K562 (cell line): Measurements from ENCODE around the gene RNU6-9. TPM values are rescaled to one million over a fixed set of nuclear protein-coding genes. Genes with fewer than 3 reads are reported as not detected.

Experiments
- MTF1 ChIP-seq: fragments of 250-450 bp; sonication (Bioruptor Pico); IDR thresholded peaks from 2 replicates; pipeline ENCODE4 v1.9.0; 2021; ENCODE audit warnings: moderate library complexity, mild to moderate bottlenecking, inconsistent platforms, borderline replicate concordance
- POLR2A ChIP-seq: fragments of 450-650 bp; conservative IDR thresholded peaks from 2 replicates; pipeline ENCODE4 v1.6.1; 2016
- POLR2G ChIP-seq: fragments of 200-400 bp; formaldehyde crosslinking; IDR thresholded peaks from 2 replicates; pipeline ENCODE4 v1.6.1; 2017; ENCODE audit warnings: low read depth, mild to moderate bottlenecking, antibody characterized with exemption, low read length, moderate library complexity
- PRPF4 ChIP-seq: fragments of 200-400 bp; formaldehyde crosslinking; IDR thresholded peaks from one replicate; pipeline ENCODE4 v1.6.1; 2017; ENCODE audit warnings: low read length, low read depth, mild to moderate bottlenecking; ENCODE audit not compliant: insufficient read depth, poor library complexity, severe bottlenecking
- PTBP1 ChIP-seq: fragments of 200-400 bp; formaldehyde crosslinking; IDR thresholded peaks from 2 replicates; pipeline ENCODE4 v1.6.1; 2017; ENCODE audit warnings: low read depth, low read length
- RBM22 ChIP-seq: fragments of 200-400 bp; formaldehyde crosslinking; IDR thresholded peaks from 2 replicates; pipeline ENCODE4 v1.6.1; 2018; ENCODE audit warnings: low read length, low read depth; ENCODE audit not compliant: poor library complexity, severe bottlenecking
- SUPT5H ChIP-seq: fragments of 450-650 bp; IDR thresholded peaks from 2 replicates; pipeline ENCODE4 v1.6.1; 2016
- TFAP4 ChIP-seq: sonication (generic); formaldehyde crosslinking; IDR thresholded peaks from 2 replicates; pipeline ENCODE4 v1.8.0; 2022; ENCODE audit warnings: missing genetic modification reagents, mild to moderate bottlenecking, moderate library complexity, borderline replicate concordance
- ZBTB5 ChIP-seq: fragments of 450-650 bp; IDR thresholded peaks from 2 replicates; pipeline ENCODE4 v1.6.1; 2017; ENCODE audit warnings: antibody characterized with exemption
- ZNF639 ChIP-seq, 2 experiments: fragments of 200-800 bp in 1 of 2; sonication (Bioruptor generic) in 1 of 2; sonication (generic) in 1 of 2; formaldehyde crosslinking in 1 of 2; IDR thresholded peaks in 1 of 2; conservative IDR thresholded peaks in 1 of 2; 2 replicates each; pipeline versions ENCODE4 v1.5.0 to v1.6.1; 2016 to 2020; ENCODE audit warnings: missing compliant biosample characterization in 1 of 2, missing genetic modification characterization in 1 of 2, missing genetic modification reagents in 1 of 2
- ZNF717 ChIP-seq: fragments of 250-450 bp; sonication (Bioruptor Pico); IDR thresholded peaks from 2 replicates; pipeline ENCODE4 v1.5.0; 2021
- polyA plus RNA-seq, 8 experiments: library from polyadenylated mRNA; depleted of rRNA in 4 of 8; stranded (reverse) in 5 of 8; unstranded in 3 of 8; fragments of >200 nt; fragmentation: Nextera tagmentation in 2 of 8; fragmentation: Illumina TruSeq in 1 of 8; extraction: Ambion mirVana in 2 of 8; extraction: Trizol in 1 of 8; gene quantifications; 2 replicates each; pipeline versions ENCODE4 v1.2.1 to v1.2.3, GENCODE V29; 2011 to 2014; ENCODE audit warnings: inconsistent platforms in 1 of 8, missing spikeins in 1 of 8
- total RNA-seq, 7 experiments: library from RNA; depleted of rRNA in 6 of 7; stranded (reverse); fragments of >200 nt in 6 of 7; fragmentation: Illumina TruSeq in 2 of 7; extraction: Trizol in 2 of 7; gene quantifications; 2 replicates each; pipeline versions ENCODE4 v1.2.1 to v1.2.3, GENCODE V29; 2011 to 2021; ENCODE audit warnings: low replicate concordance in 1 of 7

RNU6-9 gene
- total and polyA plus RNA-seq, 9 of the 15 experiments (the other 6 are each of a cell fraction or from before 2014, with no cell fraction given), result not detected

GRCh38 chr19:868458-869244, 24.6 kb upstream of the RNU6-9 start (continued):
- peak; percentile 70 for TF ChIP-seq POLR2G
- no peak for TF ChIP-seq MTF1 (CRISPR knock-in tag)
- no peak for TF ChIP-seq ZNF639 (CRISPR knock-in tag; conservative IDR thresholded peaks at IDR 0.05 in 1 of 2, IDR thresholded peaks at IDR 0.05 in 1 of 2)
- TF ChIP-seq ZBTB5, result no peak
- peak; percentile 87 for TF ChIP-seq RBM22
- TF ChIP-seq PRPF4, result peak; percentile 50
- peak; percentile 35; the same call in 1 of the 2 replicates for TF ChIP-seq TFAP4 (CRISPR knock-in tag)
- peak; percentile 69 for TF ChIP-seq SUPT5H
- peak; percentile 67 for TF ChIP-seq POLR2A
- TF ChIP-seq ZNF717 (CRISPR knock-in tag), result 0 out of 2 replicates have a peak, but pooled peaks have one; percentile 70
- TF ChIP-seq PTBP1, result 0 out of 2 replicates have a peak, but pooled peaks have one; percentile 39
- TF ChIP-seq, all 486 proteins: peak for 16
